Right lobe of liver (tissue), 4 donors: ENCODE measurements around the gene EDRF1.

ENCODE experiments used
- POLR2A ChIP-seq: fragments of 450-650 bp; IDR thresholded peaks from one replicate; pipeline ENCODE4 v1.6.1; 2017; ENCODE audit warnings: antibody characterized with exemption, mild to moderate bottlenecking
- TF ChIP-seq, protein P1 (sequence below), 4 donors: fragments of 200-600 bp in 3 of 4; fragments of 450-650 bp in 1 of 4; IDR thresholded peaks; one replicate each; pipeline versions ENCODE4 v1.5.1 to v1.8.0; 2016 to 2022; ENCODE audit warnings: antibody characterized with exemption in 4 of 4, mild to moderate bottlenecking in 2 of 4
- donor health status: DM: no; HTN: no; CAD: no.
- donor health status: DM: no; HTN: no; CAD: no.
- donor health status: DM: no; HTN: yes; CAD: no.

DNA sequence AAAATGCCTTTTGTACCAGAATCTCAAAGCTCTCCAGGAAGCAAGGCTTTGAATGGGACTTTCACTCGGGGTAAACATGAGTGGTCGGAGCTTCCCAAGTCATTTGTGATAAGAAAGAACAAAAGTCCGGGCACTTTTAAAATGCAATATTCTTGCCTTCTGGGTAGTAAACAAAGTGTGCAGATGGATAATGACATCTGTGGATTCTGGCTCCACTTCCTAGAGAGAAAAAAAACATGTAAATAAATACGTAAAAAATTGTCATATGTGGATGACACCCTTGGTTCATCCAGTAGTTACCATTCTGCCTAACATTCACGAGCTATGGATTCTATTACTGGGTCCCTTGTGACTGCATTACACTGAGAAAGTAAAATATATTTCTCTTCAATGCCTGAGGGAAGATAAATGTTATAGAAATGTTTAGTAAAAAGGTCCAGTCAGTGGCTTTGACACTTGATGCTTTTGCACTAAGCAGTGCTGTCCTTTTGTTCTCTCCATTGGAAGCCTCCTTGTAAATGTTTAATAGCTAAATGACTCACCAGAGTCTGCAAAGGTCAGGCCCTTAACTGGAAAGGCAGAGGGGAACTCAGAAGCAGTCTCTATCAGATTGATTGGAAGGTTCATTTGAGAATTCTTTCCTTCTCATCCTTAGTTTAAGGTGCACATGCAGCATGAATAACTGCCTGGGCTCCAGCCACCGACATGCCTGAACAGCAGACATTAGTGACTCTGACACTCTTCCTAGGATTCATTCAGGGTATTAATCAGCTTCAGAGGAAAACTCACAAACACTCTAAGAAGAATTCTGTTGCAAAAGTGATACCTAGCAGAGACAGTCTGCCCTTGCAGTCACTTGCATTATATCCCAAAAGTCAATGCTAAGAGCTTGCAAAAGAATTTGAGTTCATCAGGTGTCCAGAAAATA is 11.7 kb upstream of the EDRF1 start:
- TF ChIP-seq, protein P1, sequence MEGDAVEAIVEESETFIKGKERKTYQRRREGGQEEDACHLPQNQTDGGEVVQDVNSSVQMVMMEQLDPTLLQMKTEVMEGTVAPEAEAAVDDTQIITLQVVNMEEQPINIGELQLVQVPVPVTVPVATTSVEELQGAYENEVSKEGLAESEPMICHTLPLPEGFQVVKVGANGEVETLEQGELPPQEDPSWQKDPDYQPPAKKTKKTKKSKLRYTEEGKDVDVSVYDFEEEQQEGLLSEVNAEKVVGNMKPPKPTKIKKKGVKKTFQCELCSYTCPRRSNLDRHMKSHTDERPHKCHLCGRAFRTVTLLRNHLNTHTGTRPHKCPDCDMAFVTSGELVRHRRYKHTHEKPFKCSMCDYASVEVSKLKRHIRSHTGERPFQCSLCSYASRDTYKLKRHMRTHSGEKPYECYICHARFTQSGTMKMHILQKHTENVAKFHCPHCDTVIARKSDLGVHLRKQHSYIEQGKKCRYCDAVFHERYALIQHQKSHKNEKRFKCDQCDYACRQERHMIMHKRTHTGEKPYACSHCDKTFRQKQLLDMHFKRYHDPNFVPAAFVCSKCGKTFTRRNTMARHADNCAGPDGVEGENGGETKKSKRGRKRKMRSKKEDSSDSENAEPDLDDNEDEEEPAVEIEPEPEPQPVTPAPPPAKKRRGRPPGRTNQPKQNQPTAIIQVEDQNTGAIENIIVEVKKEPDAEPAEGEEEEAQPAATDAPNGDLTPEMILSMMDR (IDR thresholded peaks at IDR 0.05), result no peak
- TF ChIP-seq POLR2A, result no peak
